KMS-11 (cell line): ENCODE measurements around the gene SAFB2.

ENCODE experiments used
- H2AFZ ChIP-seq: fragments of 200-600 bp; sonication (generic); 2 replicates; pipeline ENCODE4 v1.6.1; 2016; ENCODE audit warnings: antibody characterized with exemption, mixed run types, low read depth
- H3K27ac ChIP-seq: fragments of 200-600 bp; sonication (generic); 2 replicates; pipeline ENCODE4 v1.6.1; 2016; ENCODE audit warnings: mild to moderate bottlenecking, mixed run types
- H3K27me3 ChIP-seq: fragments of 200-600 bp; sonication (generic); 2 replicates; pipeline ENCODE4 v1.6.1; 2017; ENCODE audit warnings: mild to moderate bottlenecking, low read depth, mixed run types, moderate library complexity; ENCODE audit not compliant: insufficient read depth
- H3K36me3 ChIP-seq: fragments of 200-600 bp; sonication (generic); 2 replicates; pipeline ENCODE4 v1.6.1; 2017; ENCODE audit warnings: mild to moderate bottlenecking, mixed run types; ENCODE audit not compliant: insufficient read depth
- H3K4me1 ChIP-seq: fragments of 200-600 bp; sonication (generic); 2 replicates; pipeline ENCODE4 v1.6.1; 2016; ENCODE audit warnings: mild to moderate bottlenecking, low read depth, mixed run types; ENCODE audit not compliant: poor library complexity, severe bottlenecking
- H3K4me2 ChIP-seq: fragments of 200-600 bp; sonication (generic); 2 replicates; pipeline ENCODE4 v1.7.0; 2016; ENCODE audit warnings: mild to moderate bottlenecking, mixed run types
- H3K4me3 ChIP-seq: fragments of 200-600 bp; sonication (generic); IDR thresholded peaks from 2 replicates; pipeline ENCODE4 v1.6.1; 2017; ENCODE audit warnings: low read depth, low read length, mixed read lengths; ENCODE audit not compliant: insufficient read depth
- H3K79me2 ChIP-seq: fragments of 200-600 bp; sonication (generic); 2 replicates; pipeline ENCODE4 v1.6.1; 2016; ENCODE audit warnings: low read depth, mixed run types; ENCODE audit not compliant: insufficient read depth
- H3K9ac ChIP-seq: fragments of 200-600 bp; sonication (generic); 2 replicates; pipeline ENCODE4 v1.6.1; 2016; ENCODE audit warnings: mild to moderate bottlenecking, mixed run types
- H4K20me1 ChIP-seq: fragments of 200-600 bp; sonication (generic); 2 replicates; pipeline ENCODE4 v1.6.1; 2016; ENCODE audit warnings: mild to moderate bottlenecking, mixed run types; ENCODE audit not compliant: insufficient read depth
- CTCF ChIP-seq: fragments of 200-600 bp; sonication (generic); conservative IDR thresholded peaks from 2 replicates; pipeline ENCODE4 v1.6.1; 2017; ENCODE audit warnings: low read depth, mild to moderate bottlenecking, antibody characterized with exemption, low read length, moderate library complexity, mixed read lengths

SAFB2 gene

GRCh38 chr19:5540208-5540607, 82.4 kb downstream of the SAFB2 start:
- H3K4me1 ChIP-seq = no peaks in the 10 kb centered on the region
- no peaks in the 10 kb centered on the region for H3K36me3 ChIP-seq
- H3K27ac ChIP-seq = no peak overlapping the region
- H4K20me1 ChIP-seq = no peaks in the 10 kb centered on the region
- H3K27me3 ChIP-seq = peaks cover 25% of the 10 kb centered on the region; the same call in 1 of the 2 replicates
- H3K4me2 ChIP-seq = no peak overlapping the region
- H3K79me2 ChIP-seq = no peaks in the 10 kb centered on the region
- TF ChIP-seq CTCF = no peak
- H3K4me3 ChIP-seq = no peak overlapping the region
- no peak overlapping the region for H2AFZ ChIP-seq
- no peak overlapping the region for H3K9ac ChIP-seq

GRCh38 chr19:5537870-5538269, 84.7 kb downstream of the SAFB2 start:
- H3K4me3 ChIP-seq = no peak overlapping the region
- no peak for TF ChIP-seq CTCF
- H2AFZ ChIP-seq = no peak overlapping the region
- no peak overlapping the region for H3K27ac ChIP-seq
- H3K9ac ChIP-seq = no peak overlapping the region
- H3K79me2 ChIP-seq = no peaks in the 10 kb centered on the region
- no peaks in the 10 kb centered on the region for H3K36me3 ChIP-seq
- H4K20me1 ChIP-seq = no peaks in the 10 kb centered on the region
- no peaks in the 10 kb centered on the region for H3K4me1 ChIP-seq
- H3K4me2 ChIP-seq = no peak overlapping the region
- H3K27me3 ChIP-seq = peaks cover 20% of the 10 kb centered on the region; the same call in 1 of the 2 replicates
